NB4 (cell line): ENCODE data around the gene CEP350.

ENCODE experiments used
- MYC ChIP-seq: IDR thresholded peaks from 2 replicates; pipeline ENCODE4 v1.6.1; 2011; ENCODE audit warnings: low read depth, low read length
- TF ChIP-seq, protein P1 (sequence below): IDR thresholded peaks from one replicate; pipeline ENCODE4 v1.5.1; 2012; ENCODE audit warnings: low read depth, low read length

DNA sequence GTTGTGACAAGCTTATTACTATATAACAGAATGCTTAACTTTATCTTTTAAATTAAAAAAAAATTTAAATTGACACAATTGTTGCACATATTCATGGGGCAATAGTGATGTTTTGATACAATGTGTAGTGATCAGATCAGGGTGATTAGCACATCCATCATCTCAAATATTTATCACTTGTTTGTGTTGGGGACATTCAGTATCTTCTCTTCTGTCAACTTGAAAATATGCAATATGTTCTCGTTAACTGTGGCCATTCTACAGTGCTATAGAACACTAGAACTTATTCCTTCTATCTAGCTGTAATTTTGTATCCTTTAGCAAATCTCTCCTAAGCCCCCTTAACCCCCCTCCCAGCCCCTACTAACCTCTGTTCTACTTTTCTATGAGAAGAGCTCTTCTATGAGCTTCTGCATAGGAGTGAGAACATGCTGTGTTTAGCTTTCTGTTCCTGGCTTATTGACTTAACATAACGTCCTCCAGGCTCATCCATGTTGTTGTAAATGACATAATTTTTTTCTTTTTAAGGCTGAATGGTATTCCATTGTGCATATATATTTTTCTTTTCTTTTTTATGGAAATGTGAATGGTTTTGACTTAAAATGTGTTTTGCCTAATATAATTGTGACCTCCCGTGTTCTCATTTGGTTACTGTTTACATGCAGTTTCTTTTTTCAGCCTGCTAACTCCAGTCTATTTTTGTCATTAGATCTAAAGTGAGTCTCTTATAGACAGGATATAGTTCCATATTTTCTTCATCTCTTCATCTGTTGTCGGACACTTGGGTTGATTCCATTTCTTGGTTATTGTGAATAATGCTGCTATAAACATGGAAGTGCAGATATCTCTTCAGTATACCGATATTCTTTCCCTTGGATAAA, 23.8 kb downstream of the CEP350 start:
- TF ChIP-seq, protein P1, sequence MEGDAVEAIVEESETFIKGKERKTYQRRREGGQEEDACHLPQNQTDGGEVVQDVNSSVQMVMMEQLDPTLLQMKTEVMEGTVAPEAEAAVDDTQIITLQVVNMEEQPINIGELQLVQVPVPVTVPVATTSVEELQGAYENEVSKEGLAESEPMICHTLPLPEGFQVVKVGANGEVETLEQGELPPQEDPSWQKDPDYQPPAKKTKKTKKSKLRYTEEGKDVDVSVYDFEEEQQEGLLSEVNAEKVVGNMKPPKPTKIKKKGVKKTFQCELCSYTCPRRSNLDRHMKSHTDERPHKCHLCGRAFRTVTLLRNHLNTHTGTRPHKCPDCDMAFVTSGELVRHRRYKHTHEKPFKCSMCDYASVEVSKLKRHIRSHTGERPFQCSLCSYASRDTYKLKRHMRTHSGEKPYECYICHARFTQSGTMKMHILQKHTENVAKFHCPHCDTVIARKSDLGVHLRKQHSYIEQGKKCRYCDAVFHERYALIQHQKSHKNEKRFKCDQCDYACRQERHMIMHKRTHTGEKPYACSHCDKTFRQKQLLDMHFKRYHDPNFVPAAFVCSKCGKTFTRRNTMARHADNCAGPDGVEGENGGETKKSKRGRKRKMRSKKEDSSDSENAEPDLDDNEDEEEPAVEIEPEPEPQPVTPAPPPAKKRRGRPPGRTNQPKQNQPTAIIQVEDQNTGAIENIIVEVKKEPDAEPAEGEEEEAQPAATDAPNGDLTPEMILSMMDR, result no peak
- no peak for TF ChIP-seq MYC
